ENCODE data around the gene TMC3.
"Not testable (repeated sequence)": the region's sequence is repeated elsewhere in the genome, so short reads cannot be mapped to it uniquely, and the experiment has no call there.

TMC3 gene

DNA sequence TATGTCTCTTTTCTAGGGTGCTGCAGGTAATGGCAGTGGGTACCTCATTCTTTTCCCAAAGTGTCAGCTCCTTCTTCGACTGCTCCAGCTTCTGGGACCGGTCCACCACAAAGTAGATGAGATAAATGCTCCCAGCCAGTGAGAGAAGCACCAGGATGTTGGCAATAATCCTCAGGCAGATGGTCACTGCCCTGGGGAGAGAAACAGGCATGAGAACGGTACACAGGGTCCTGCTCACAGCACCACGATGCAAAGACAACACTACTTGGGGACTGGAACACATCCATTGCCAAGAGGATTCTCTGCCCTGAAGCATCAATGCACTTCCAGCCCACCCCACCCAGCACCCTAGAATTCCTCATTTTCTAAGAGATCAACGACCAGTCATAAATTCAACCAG is 22.4 kb downstream of the TMC3 start:
- Histone ChIP-seq H2AFZ (ENCODE audit: low read depth, low read length) (no peak overlapping the region), H3K4me3 (ENCODE audit: low read length) (no peak overlapping the region), H3K9me3 (ENCODE audit: low read length) (no peaks in the 10 kb centered on the region), H3K27me3 (ENCODE audit: insufficient read depth, low read length) (no peaks in the 10 kb centered on the region), H3K4me1 (ENCODE audit: insufficient read depth, low read length) (no peaks in the 10 kb centered on the region), H3K36me3 (ENCODE audit: insufficient read depth, low read length) (no peaks in the 10 kb centered on the region)

DNA sequence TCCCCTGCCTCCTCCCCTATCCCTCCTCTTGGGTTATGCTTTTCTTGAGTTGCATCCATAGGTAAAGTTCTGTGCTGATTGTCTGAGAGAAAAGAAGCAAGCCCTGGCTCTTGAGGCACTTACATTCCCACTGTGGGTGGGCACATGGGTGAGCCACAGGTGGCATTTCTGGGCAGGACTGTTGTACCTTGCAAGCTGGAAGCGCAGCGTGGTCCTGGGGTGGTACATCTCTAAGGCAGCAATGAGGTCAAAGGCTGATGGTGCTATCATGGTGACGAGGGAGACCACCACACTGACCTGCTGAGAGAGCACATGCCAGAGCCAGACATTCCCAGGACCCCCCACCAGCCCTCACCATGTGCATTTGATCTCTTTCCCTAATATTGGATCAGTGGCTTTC is 24.7 kb downstream of the TMC3 start:
- Histone ChIP-seq H2AFZ (ENCODE audit: low read depth, low read length) (no peak overlapping the region), H3K4me3 (ENCODE audit: low read length) (no peak overlapping the region), H3K4me1 (ENCODE audit: insufficient read depth, low read length) (no peaks in the 10 kb centered on the region), H3K27me3 (ENCODE audit: insufficient read depth, low read length) (no peaks in the 10 kb centered on the region), H3K36me3 (ENCODE audit: insufficient read depth, low read length) (no peaks in the 10 kb centered on the region), H3K9me3 (ENCODE audit: low read length) (no peaks in the 10 kb centered on the region)

DNA sequence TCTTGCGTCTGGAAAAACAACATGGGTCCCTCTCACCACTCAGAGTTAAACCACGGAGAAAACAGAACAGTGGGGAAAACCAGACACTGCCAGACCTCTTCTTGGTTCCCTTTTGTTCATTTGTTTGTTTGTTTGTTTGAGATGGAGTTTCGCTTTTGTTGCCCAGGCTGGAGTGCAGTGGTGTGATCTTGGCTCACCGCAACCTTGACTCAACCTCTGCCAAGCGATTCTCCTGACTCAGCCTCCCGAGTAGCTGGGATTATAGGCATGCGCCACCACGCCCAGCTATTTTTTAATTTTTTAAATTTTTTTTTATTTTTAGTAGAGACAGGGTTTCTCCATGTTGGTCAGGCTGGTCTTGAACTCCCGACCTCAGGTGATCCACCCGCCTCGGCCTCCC is 25.3 kb downstream of the TMC3 start:
- not testable (repeated sequence) for H3K9me3 ChIP-seq (ENCODE audit: low read length); H2AFZ ChIP-seq (ENCODE audit: low read depth, low read length); H3K27me3 ChIP-seq (ENCODE audit: insufficient read depth, low read length); H3K36me3 ChIP-seq (ENCODE audit: insufficient read depth, low read length); H3K4me3 ChIP-seq (ENCODE audit: low read length); H3K4me1 ChIP-seq (ENCODE audit: insufficient read depth, low read length)

DNA sequence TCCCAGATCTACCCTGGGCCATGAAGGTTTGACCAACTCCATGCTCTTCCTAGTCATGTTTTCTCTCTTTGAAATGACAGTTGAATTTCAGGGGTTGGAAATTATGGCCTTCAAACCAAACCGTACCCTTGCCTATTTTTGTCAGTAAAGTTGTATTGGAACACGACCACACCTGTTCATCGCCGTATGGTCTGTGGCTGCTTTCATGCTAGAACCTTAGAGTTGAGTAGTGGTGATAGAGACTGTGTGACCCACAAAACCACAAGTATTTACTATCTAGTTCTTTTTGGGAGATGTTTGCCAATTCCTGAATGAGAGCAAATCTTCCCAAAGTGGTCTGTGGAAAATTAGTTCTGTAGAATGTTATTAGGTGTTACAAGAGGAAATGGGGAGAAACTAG is 26.1 kb downstream of the TMC3 start:
- Histone ChIP-seq H3K4me1 (ENCODE audit: insufficient read depth, low read length) (no peaks in the 10 kb centered on the region), H3K36me3 (ENCODE audit: insufficient read depth, low read length) (no peaks in the 10 kb centered on the region), H3K9me3 (ENCODE audit: low read length) (no peaks in the 10 kb centered on the region), H2AFZ (ENCODE audit: low read depth, low read length) (no peak overlapping the region), H3K4me3 (ENCODE audit: low read length) (no peak overlapping the region), H3K27me3 (ENCODE audit: insufficient read depth, low read length) (no peaks in the 10 kb centered on the region)

DNA sequence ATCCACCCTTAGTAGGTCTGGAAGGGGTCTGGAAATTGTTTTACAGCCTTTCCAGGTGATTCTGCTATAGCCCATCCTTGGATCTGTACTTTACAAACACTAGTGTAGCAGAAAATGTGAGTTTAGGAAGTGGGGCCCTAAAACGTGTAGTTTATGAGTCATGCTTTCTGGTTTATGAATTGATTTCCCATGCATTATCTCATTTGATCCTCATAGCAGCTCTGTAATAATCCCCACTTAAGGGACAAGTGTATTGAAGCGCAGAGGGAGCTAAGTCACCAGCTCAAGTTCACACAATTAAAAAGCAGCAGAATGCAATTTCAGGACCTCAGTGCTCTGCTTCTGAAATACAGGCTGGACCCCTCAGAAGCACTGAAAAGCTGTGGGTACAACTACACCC is 27.4 kb downstream of the TMC3 start:
- Histone ChIP-seq H3K27me3 (ENCODE audit: insufficient read depth, low read length) (no peaks in the 10 kb centered on the region), H3K4me3 (ENCODE audit: low read length) (no peak overlapping the region), H3K9me3 (ENCODE audit: low read length) (no peaks in the 10 kb centered on the region), H3K4me1 (ENCODE audit: insufficient read depth, low read length) (no peaks in the 10 kb centered on the region), H2AFZ (ENCODE audit: low read depth, low read length) (no peak overlapping the region), H3K36me3 (ENCODE audit: insufficient read depth, low read length) (no peaks in the 10 kb centered on the region)

DNA sequence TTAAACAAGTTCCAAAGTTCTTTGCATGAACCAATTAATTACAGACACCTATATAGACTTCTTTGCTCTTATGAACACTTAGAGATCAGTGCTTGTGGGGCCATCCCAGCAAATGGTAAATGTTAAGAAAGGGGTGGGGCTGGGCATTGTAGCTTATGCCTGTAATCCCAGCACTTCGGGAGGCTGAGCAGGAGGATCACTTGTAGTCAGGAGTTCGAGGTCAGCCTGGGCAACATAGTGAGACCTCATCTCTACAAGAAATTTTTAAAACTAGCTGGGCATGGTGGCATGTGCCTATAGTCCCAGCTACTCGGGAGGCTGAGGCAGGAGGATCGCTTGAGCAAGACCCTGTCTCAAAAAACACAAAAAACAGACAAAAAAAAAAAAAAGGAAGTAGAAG is 30.6 kb downstream of the TMC3 start:
- Histone ChIP-seq H2AFZ (ENCODE audit: low read depth, low read length) (no peak overlapping the region), H3K9me3 (ENCODE audit: low read length) (no peaks in the 10 kb centered on the region), H3K4me3 (ENCODE audit: low read length) (no peak overlapping the region), H3K27me3 (ENCODE audit: insufficient read depth, low read length) (no peaks in the 10 kb centered on the region), H3K4me1 (ENCODE audit: insufficient read depth, low read length) (no peaks in the 10 kb centered on the region), H3K36me3 (ENCODE audit: insufficient read depth, low read length) (no peaks in the 10 kb centered on the region)

GRCh38 chr15:81341351-81341750 is 32.7 kb downstream of the TMC3 start:
- Histone ChIP-seq H2AFZ (ENCODE audit: low read depth, low read length) (no peak overlapping the region), H3K9me3 (ENCODE audit: low read length) (no peaks in the 10 kb centered on the region), H3K36me3 (ENCODE audit: insufficient read depth, low read length) (no peaks in the 10 kb centered on the region), H3K4me3 (ENCODE audit: low read length) (no peak overlapping the region), H3K4me1 (ENCODE audit: insufficient read depth, low read length) (no peaks in the 10 kb centered on the region), H3K27me3 (ENCODE audit: insufficient read depth, low read length) (no peaks in the 10 kb centered on the region)

DNA sequence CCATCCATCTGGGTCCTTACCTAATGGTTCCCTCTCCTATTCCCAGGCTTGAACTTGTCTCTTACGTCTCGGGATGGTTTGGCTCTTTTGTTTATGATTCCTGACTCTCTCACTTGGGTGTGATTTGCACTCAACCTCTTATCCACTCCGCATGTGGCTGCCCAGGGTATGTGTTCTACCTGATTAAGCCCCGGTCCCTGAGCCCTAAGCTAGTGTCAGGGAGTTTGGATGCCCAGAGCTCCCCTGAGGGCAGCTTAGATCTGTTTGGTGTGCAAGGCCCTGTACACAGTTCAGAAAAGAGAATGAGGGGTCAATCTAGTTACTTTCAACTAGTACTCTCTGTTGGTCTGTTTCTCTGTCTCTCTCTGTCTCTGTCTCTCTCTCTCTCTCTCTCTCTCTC is 34.2 kb downstream of the TMC3 start:
- H3K4me1 ChIP-seq (ENCODE audit: insufficient read depth, low read length) = no peaks in the 10 kb centered on the region
- H3K27me3 ChIP-seq (ENCODE audit: insufficient read depth, low read length) = no peaks in the 10 kb centered on the region
- H3K9me3 ChIP-seq (ENCODE audit: low read length) = no peaks in the 10 kb centered on the region
- no peak overlapping the region for H2AFZ ChIP-seq (ENCODE audit: low read depth, low read length)
- H3K4me3 ChIP-seq (ENCODE audit: low read length) = no peak overlapping the region
- H3K36me3 ChIP-seq (ENCODE audit: insufficient read depth, low read length) = no peaks in the 10 kb centered on the region

DNA sequence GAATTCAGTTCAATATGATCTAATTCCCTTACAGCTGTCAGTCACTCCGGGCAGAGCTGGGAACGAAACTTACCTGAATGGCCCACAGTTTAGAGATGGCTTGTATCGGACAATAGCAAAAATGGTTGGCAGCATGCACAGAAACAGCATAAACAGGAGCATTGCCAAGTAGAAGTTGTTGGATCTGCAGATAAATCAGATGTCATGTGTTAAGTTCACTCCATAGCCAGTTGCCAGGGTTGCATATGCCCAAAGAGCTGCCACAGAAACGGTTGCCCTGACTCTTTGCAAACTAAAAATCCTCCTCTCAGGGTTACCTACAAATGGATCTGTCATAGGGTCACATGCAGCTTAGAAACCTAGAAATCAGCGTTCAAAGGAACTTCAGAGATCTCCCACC is 34.7 kb downstream of the TMC3 start:
- H3K4me3 ChIP-seq (ENCODE audit: low read length) = no peak overlapping the region
- H3K4me1 ChIP-seq (ENCODE audit: insufficient read depth, low read length) = no peaks in the 10 kb centered on the region

DNA sequence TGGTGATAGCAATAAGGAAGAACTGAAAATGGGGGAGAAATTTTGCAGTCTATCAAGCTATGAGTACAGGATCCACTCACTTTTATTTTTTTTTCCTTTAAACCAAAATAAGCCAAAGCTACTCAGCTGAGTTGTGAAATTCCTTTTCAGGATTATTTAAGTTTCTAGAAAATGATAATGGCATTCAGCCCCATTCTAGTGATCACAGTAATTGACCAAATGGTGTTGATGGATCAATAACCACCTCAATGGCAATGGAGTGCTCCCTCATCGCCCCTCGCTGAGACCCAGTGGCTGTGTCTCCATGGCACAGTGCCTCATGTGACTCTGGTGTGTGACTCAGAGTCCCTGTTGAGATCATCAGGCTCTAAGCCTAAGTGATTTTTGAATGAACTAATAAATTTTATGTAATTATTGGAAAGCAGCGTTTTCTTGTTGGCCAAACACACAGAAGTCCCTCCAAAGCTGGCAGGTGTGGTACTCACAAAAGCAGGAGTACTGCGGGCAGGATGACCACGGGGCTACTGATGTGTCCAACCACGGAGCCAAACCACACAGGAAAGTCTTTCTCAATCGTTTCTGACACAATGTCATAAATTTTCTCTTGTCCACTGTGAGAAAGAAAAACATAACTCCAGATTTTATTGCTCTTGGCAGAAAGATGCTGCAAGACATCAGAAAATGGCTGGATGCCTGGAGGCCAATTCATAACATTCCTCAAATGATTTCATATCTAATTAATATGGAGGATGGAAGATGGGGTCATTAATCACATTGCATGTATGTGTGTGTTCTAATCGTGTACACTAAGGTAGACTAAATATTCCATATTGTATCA is 35.6 kb downstream of the TMC3 start:
- Histone ChIP-seq H2AFZ (ENCODE audit: low read depth, low read length) (no peak overlapping the region), H3K4me1 (ENCODE audit: insufficient read depth, low read length) (no peaks in the 10 kb centered on the region), H3K36me3 (ENCODE audit: insufficient read depth, low read length) (no peaks in the 10 kb centered on the region), H3K4me3 (ENCODE audit: low read length) (no peak overlapping the region), H3K9me3 (ENCODE audit: low read length) (no peaks in the 10 kb centered on the region), H3K27me3 (ENCODE audit: insufficient read depth, low read length) (peaks cover under 1% of the 10 kb centered on the region)

More for the DNA sequence above, 34.7 kb downstream of the TMC3 start:
- no peaks in the 10 kb centered on the region for H3K36me3 ChIP-seq (ENCODE audit: insufficient read depth, low read length)
- no peaks in the 10 kb centered on the region for H3K9me3 ChIP-seq (ENCODE audit: low read length)
- H2AFZ ChIP-seq (ENCODE audit: low read depth, low read length) = no peak overlapping the region
- no peaks in the 10 kb centered on the region for H3K27me3 ChIP-seq (ENCODE audit: insufficient read depth, low read length)

DNA sequence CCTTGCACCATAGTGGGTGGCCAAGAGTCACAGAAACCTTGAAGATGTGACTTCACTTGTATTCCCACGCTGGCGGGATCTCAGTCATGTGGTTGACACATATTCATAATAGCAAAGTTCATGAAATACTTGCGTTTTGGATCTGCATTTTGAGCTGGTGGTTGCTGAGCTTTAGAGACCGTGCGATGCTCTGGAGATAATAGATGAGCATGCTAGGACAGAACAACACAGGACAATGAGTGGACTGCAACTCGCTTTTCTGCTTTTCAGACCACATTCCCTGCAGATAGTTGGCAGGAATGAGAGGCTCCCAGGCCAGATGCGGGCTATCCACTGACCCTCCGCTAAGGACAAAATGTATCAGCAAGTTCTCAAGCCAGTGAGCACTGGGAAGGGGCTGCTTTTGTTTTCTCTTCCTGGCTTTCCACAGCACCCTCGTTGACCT is 36.3 kb downstream of the TMC3 start:
- Histone ChIP-seq H3K4me3 (ENCODE audit: low read length) (no peak overlapping the region), H3K9me3 (ENCODE audit: low read length) (no peaks in the 10 kb centered on the region), H3K36me3 (ENCODE audit: insufficient read depth, low read length) (no peaks in the 10 kb centered on the region), H3K4me1 (ENCODE audit: insufficient read depth, low read length) (no peaks in the 10 kb centered on the region), H3K27me3 (ENCODE audit: insufficient read depth, low read length) (peaks cover 2% of the 10 kb centered on the region), H2AFZ (ENCODE audit: low read depth, low read length) (no peak overlapping the region)

DNA sequence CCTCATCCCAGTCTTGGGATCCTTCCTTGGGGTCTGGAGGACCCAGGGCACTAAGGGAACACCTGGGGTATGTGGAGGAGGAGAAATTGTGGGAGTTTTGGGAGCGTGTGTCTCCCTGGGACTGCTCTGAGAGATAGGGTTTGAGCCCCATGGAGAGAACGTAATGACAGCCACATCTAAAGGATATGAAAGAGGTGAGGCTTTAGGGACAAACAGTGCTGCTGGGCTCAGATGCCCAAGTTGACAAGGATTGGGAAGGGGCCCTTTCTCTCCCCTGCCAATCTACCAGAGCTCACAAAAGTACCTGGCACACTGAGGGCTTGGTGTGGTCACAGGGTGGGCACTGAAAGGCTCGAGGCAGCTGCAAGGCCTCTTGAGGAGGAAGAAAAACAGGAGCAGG is 36.8 kb downstream of the TMC3 start:
- Histone ChIP-seq H3K4me3 (ENCODE audit: low read length) (no peak overlapping the region), H3K9me3 (ENCODE audit: low read length) (no peaks in the 10 kb centered on the region), H3K4me1 (ENCODE audit: insufficient read depth, low read length) (no peaks in the 10 kb centered on the region), H3K36me3 (ENCODE audit: insufficient read depth, low read length) (no peaks in the 10 kb centered on the region), H3K27me3 (ENCODE audit: insufficient read depth, low read length) (peaks cover 2% of the 10 kb centered on the region), H2AFZ (ENCODE audit: low read depth, low read length) (no peak overlapping the region)

GRCh38 chr15:81336568-81336967 is 37.4 kb downstream of the TMC3 start:
- Histone ChIP-seq H3K27me3 (ENCODE audit: insufficient read depth, low read length) (peaks cover 2% of the 10 kb centered on the region), H3K36me3 (ENCODE audit: insufficient read depth, low read length) (no peaks in the 10 kb centered on the region)

DNA sequence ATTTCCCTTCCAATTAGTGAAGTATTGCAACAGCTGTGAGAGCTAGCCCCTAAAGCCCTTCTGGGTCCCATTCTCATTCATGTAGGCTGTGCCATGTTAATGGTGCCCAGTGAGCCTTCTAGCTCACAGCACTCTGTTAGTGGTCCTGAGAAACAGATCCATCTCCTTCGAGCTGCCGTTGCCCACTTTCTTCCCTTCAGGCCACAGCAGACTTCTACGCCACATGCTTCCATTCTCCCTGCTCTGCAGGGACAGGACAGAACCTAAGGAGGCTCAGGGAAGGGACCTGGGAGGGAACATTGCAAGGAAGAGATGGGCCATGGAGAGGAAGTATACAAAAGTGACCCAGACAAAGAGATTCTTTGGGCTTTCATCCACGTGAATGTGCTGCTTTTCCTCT is 38.4 kb downstream of the TMC3 start:
- no peaks in the 10 kb centered on the region for H3K9me3 ChIP-seq (ENCODE audit: low read length)
- H3K4me1 ChIP-seq (ENCODE audit: insufficient read depth, low read length) = no peaks in the 10 kb centered on the region
- H3K4me3 ChIP-seq (ENCODE audit: low read length) = no peak overlapping the region
- peaks cover 2% of the 10 kb centered on the region for H3K27me3 ChIP-seq (ENCODE audit: insufficient read depth, low read length)
- no peaks in the 10 kb centered on the region for H3K36me3 ChIP-seq (ENCODE audit: insufficient read depth, low read length)
- H2AFZ ChIP-seq (ENCODE audit: low read depth, low read length) = no peak overlapping the region

More at GRCh38 chr15:81336568-81336967, 37.4 kb downstream of the TMC3 start:
- no peak overlapping the region for H2AFZ ChIP-seq (ENCODE audit: low read depth, low read length)
- no peak overlapping the region for H3K4me3 ChIP-seq (ENCODE audit: low read length)
- H3K9me3 ChIP-seq (ENCODE audit: low read length) = no peaks in the 10 kb centered on the region
- H3K4me1 ChIP-seq (ENCODE audit: insufficient read depth, low read length) = no peaks in the 10 kb centered on the region

Measured in neuron (in vitro differentiated cells).